Thyroid gland (tissue), 4 donors: ENCODE measurements around the gene MYO1A.

Source experiments
- CTCF ChIP-seq, 6 experiments: fragments of 200-600 bp in 3 of 6; fragments of 450-650 bp in 3 of 6; sonication (generic) in 3 of 6; IDR thresholded peaks; one replicate each; pipeline ENCODE4 v1.5.1; 2016 to 2019; ENCODE audit warnings: antibody characterized with exemption in 6 of 6, mild to moderate bottlenecking in 2 of 6, inconsistent platforms in 1 of 6, moderate library complexity in 1 of 6
- POLR2A ChIP-seq, 2 donors: fragments of 450-650 bp; IDR thresholded peaks; one replicate each; pipeline ENCODE4 v1.6.1; 2017; ENCODE audit warnings: antibody characterized with exemption in 2 of 2, mild to moderate bottlenecking in 2 of 2, moderate library complexity in 1 of 2

DNA sequence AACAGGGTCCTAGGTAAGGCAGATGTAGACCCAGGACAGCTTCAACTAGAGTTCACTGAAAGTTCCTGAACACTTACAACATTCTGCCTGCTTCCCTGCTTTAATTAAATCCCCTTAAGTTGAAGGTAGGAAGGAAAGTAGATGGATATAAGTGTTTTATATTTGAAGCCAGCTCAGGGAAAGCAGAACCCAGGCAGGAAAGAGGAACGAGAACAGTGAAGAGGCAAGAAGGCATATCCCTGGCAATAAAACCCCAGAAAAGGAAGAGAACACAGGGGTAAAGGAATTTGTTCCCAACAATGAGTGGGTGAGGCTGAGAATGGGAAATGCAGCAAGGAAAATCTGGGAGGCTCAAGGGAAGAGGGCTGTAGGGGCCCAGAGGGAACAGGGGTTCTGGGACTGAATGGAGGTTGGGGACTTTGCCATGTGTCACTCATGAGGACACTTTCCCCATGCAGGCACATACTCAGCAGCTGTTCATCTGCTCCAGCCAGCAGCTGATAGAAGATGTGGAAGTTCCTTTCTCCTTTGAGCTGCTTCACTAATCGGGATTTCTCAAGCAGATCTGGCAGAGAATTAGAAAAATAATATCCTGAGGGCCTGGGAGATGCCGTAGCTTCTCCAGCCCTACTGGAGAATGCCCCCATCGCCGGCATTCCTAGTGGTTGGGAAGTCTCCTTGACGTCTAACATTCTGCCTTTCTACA, 3.7 kb downstream of the MYO1A start:
- TF ChIP-seq CTCF (IDR thresholded peaks at IDR 0.05) (no peak), POLR2A (IDR thresholded peaks at IDR 0.05) (no peak)
